Hepatocyte (in vitro differentiated cells): ENCODE measurements around the gene MLYCD. TPM values are rescaled to one million over a fixed set of nuclear protein-coding genes. Genes with fewer than 3 reads are reported as not detected.

Experiments used
- DNase-seq: peaks from one replicate; pipeline ENCODE4 v3.0.0-alpha.2; 2016; ENCODE audit warnings: low spot score
- H2AFZ ChIP-seq: fragments of 200-600 bp; sonication (generic); 2 replicates; pipeline ENCODE4 v1.6.0; 2016; ENCODE audit warnings: antibody characterized with exemption, mild to moderate bottlenecking
- H3K27ac ChIP-seq: fragments of 200-600 bp; sonication (generic); 2 replicates; pipeline ENCODE4 v1.5.1; 2016; ENCODE audit warnings: mild to moderate bottlenecking
- H3K27me3 ChIP-seq: fragments of 200-600 bp; sonication (generic); 2 replicates; pipeline ENCODE4 v1.6.1; 2016
- H3K36me3 ChIP-seq: fragments of 200-600 bp; sonication (generic); replicated peaks from 2 replicates; pipeline ENCODE4 v1.5.1; 2016; ENCODE audit warnings: low read depth; ENCODE audit not compliant: insufficient read depth
- H3K4me1 ChIP-seq: fragments of 200-600 bp; sonication (generic); 2 replicates; pipeline ENCODE4 v1.5.1; 2016; ENCODE audit warnings: mild to moderate bottlenecking, moderate library complexity; ENCODE audit not compliant: insufficient read depth
- H3K4me2 ChIP-seq: fragments of 200-600 bp; sonication (generic); 2 replicates; pipeline ENCODE4 v1.6.0; 2016
- H3K4me3 ChIP-seq: fragments of 200-600 bp; sonication (generic); 2 replicates; pipeline ENCODE4 v1.5.1; 2016; ENCODE audit warnings: mild to moderate bottlenecking
- H3K79me2 ChIP-seq: fragments of 200-600 bp; sonication (generic); 2 replicates; pipeline ENCODE4 v1.6.0; 2017; ENCODE audit warnings: mild to moderate bottlenecking
- H3K9me2 ChIP-seq: fragments of 200-600 bp; sonication (generic); replicated peaks from 2 replicates; pipeline ENCODE4 v1.6.0; 2017; ENCODE audit warnings: mild to moderate bottlenecking; ENCODE audit not compliant: insufficient read depth
- H3K9me3 ChIP-seq: fragments of 200-600 bp; sonication (generic); 2 replicates; pipeline ENCODE4 v1.5.1; 2016; ENCODE audit warnings: low read depth, mild to moderate bottlenecking
- H4K20me1 ChIP-seq: fragments of 200-600 bp; sonication (generic); 2 replicates; pipeline ENCODE4 v1.6.0; 2016; ENCODE audit warnings: mild to moderate bottlenecking; ENCODE audit not compliant: insufficient read depth, poor library complexity, severe bottlenecking
- EZH2 ChIP-seq: fragments of 200-600 bp; sonication (generic); IDR thresholded peaks from 2 replicates; pipeline ENCODE4 v1.6.1; 2016; ENCODE audit warnings: antibody characterized with exemption, mild to moderate bottlenecking, borderline replicate concordance
- EZH2phosphoT487 ChIP-seq: fragments of 200-600 bp; sonication (generic); IDR thresholded peaks from one replicate; pipeline ENCODE4 v1.6.1; 2018; ENCODE audit warnings: antibody characterized with exemption, mild to moderate bottlenecking, low read depth, moderate library complexity; ENCODE audit not compliant: unreplicated experiment, severe bottlenecking
- WGBS: methylation state at CpG from one replicate; pipeline ENCODE4 v1.1.6; 2016; ENCODE audit warnings: low lambda C conversion rate; ENCODE audit errors: missing lambda C conversion rate; 5-methylcytosine and 5-hydroxymethylcytosine counted together
- polyA plus RNA-seq: library from polyadenylated mRNA; unstranded; fragments of >200 nt; fragmentation: Nextera tagmentation; extraction: Ambion mirVana; gene quantifications from 2 replicates; pipeline ENCODE4 v1.2.1, GENCODE V29; 2016
- total RNA-seq: library from RNA; depleted of rRNA; stranded (reverse); fragments of >200 nt; gene quantifications from 2 replicates; pipeline ENCODE4 v1.2.3, GENCODE V29; 2014
- TF ChIP-seq, protein P1 (sequence below): fragments of 200-600 bp; sonication (generic); IDR thresholded peaks from 2 replicates; pipeline ENCODE4 v1.5.1; 2016; ENCODE audit warnings: antibody characterized with exemption, mild to moderate bottlenecking; ENCODE audit not compliant: poor library complexity

The MLYCD gene
- total and polyA plus RNA-seq, 2 experiments from 2014 or later, result 6.3 to 10.1 TPM

GRCh38 chr16:83960521-83961249 lies 61.8 kb downstream of the MLYCD start:
- Histone ChIP-seq H3K9me3 (no peaks in the 10 kb centered on the region), H3K9me2 (no peaks in the 10 kb centered on the region), H4K20me1 (no peaks in the 10 kb centered on the region), H3K36me3 (no peaks in the 10 kb centered on the region), H2AFZ (no peak overlapping the region), H3K4me2 (no peak overlapping the region), H3K79me2 (no peaks in the 10 kb centered on the region), H3K27ac (no peak overlapping the region), H3K4me1 (no peaks in the 10 kb centered on the region), H3K27me3 (no peaks in the 10 kb centered on the region), H3K4me3 (no peak overlapping the region)
- TF ChIP-seq EZH2 (no peak), EZH2phosphoT487 (no peak)
- TF ChIP-seq, protein P1, sequence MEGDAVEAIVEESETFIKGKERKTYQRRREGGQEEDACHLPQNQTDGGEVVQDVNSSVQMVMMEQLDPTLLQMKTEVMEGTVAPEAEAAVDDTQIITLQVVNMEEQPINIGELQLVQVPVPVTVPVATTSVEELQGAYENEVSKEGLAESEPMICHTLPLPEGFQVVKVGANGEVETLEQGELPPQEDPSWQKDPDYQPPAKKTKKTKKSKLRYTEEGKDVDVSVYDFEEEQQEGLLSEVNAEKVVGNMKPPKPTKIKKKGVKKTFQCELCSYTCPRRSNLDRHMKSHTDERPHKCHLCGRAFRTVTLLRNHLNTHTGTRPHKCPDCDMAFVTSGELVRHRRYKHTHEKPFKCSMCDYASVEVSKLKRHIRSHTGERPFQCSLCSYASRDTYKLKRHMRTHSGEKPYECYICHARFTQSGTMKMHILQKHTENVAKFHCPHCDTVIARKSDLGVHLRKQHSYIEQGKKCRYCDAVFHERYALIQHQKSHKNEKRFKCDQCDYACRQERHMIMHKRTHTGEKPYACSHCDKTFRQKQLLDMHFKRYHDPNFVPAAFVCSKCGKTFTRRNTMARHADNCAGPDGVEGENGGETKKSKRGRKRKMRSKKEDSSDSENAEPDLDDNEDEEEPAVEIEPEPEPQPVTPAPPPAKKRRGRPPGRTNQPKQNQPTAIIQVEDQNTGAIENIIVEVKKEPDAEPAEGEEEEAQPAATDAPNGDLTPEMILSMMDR, result no peak
- no peak for DNase-seq
- 95% methylated on average over 21 of the region's 29 CpGs for WGBS

DNA sequence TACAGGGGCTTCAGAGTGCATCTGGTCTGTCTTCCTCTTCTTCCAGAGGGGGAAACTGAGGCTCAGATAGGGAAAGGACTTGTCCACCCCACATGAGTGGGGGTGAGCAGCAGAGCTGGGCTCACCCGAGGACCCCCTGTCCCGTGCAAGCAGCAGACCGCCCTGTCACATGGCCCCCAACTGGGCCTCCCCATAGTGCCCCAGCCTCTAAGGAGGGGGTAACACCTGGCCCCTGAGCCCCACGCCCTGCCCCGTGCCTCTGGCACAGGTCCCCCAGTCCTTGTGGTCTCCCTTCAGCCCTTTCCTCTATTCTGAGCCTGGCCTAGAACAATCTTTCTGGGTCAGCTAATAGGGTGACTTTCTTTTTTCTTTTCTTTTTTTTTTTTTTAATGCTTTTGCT lies 62.7 kb downstream of the MLYCD start:
- H4K20me1 ChIP-seq, result no peaks in the 10 kb centered on the region
- WGBS, result 90% methylated on average over 5 of the region's 5 CpGs
- H3K4me3 ChIP-seq, result no peak overlapping the region
- H3K27me3 ChIP-seq, result no peaks in the 10 kb centered on the region
- H3K4me2 ChIP-seq, result no peak overlapping the region
- no peak overlapping the region for H3K27ac ChIP-seq
- no peaks in the 10 kb centered on the region for H3K79me2 ChIP-seq
- H3K36me3 ChIP-seq, result no peaks in the 10 kb centered on the region
- TF ChIP-seq EZH2phosphoT487 (no peak), EZH2 (no peak)
- TF ChIP-seq, protein P1, result no peak
- no peaks in the 10 kb centered on the region for H3K9me2 ChIP-seq
- no peaks in the 10 kb centered on the region for H3K9me3 ChIP-seq
- H2AFZ ChIP-seq, result no peak overlapping the region
- DNase-seq, result no peak
- no peaks in the 10 kb centered on the region for H3K4me1 ChIP-seq

GRCh38 chr16:83963277-83964119 lies 64.6 kb downstream of the MLYCD start:
- H3K79me2 ChIP-seq, result no peaks in the 10 kb centered on the region
- H4K20me1 ChIP-seq, result no peaks in the 10 kb centered on the region
- no peaks in the 10 kb centered on the region for H3K4me1 ChIP-seq
- H3K9me2 ChIP-seq, result no peaks in the 10 kb centered on the region
- no peaks in the 10 kb centered on the region for H3K36me3 ChIP-seq
- no peak for DNase-seq
- no peak for TF ChIP-seq EZH2
- TF ChIP-seq, protein P1, result no peak
- no peak for TF ChIP-seq EZH2phosphoT487
- no peak overlapping the region for H3K27ac ChIP-seq
- H3K4me2 ChIP-seq, result no peak overlapping the region
- no peaks in the 10 kb centered on the region for H3K9me3 ChIP-seq
- no peak overlapping the region for H3K4me3 ChIP-seq
- H3K27me3 ChIP-seq, result no peaks in the 10 kb centered on the region
- no peak overlapping the region for H2AFZ ChIP-seq
- 89% methylated on average over 22 of the region's 22 CpGs for WGBS
